ENCODE results near the gene KCTD19.

Gene KCTD19

DNA sequence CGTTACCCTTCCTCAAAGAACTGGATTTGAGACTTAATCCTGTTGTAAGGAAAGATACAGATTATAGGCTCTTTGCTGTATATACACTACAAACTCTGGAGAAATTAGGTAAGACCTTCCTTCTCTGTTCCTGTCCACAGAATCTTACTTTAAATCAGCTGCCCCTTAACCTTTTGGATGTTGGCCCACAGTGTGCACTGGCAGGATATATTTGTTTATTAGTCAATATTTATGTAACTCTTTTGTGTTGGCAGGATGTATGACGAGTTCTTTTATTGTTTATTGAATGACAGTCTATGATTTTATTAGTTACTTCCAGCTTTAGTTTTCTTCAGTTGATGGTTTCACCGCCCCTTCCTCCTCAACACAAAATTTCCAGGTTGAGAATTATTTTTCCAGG is 19.8 kb upstream of the KCTD19 start:
- TF ChIP-seq ESRRG (CRISPR knock-in tag; IDR thresholded peaks at IDR 0.05): no peak
- no peak for ATAC-seq

- TF ChIP-seq SNAI2 (CRISPR knock-in tag; IDR thresholded peaks at IDR 0.05): no peak
- no peak for TF ChIP-seq PPARA (CRISPR knock-in tag; IDR thresholded peaks at IDR 0.05; ENCODE audit: borderline replicate concordance)
- no peak for TF ChIP-seq CSDC2 (CRISPR knock-in tag; IDR thresholded peaks at IDR 0.05)
- no peak for TF ChIP-seq RARB (CRISPR knock-in tag; IDR thresholded peaks at IDR 0.05)
- no peak for TF ChIP-seq ISL1 (CRISPR knock-in tag; IDR thresholded peaks at IDR 0.05)
- TF ChIP-seq BACH2 (CRISPR knock-in tag; IDR thresholded peaks at IDR 0.05; ENCODE audit: borderline replicate concordance): no peak
- no peak for TF ChIP-seq OSR1 (CRISPR knock-in tag; IDR thresholded peaks at IDR 0.05)
- TF ChIP-seq ZNF70 (CRISPR knock-in tag; IDR thresholded peaks at IDR 0.05): no peak
- TF ChIP-seq ZFP3 (CRISPR knock-in tag; IDR thresholded peaks at IDR 0.05): no peak
- no peak for TF ChIP-seq ZNF565 (CRISPR knock-in tag; conservative IDR thresholded peaks at IDR 0.05; ENCODE audit: low read depth)
- TF ChIP-seq TCF4 (CRISPR knock-in tag; IDR thresholded peaks at IDR 0.05; ENCODE audit: borderline replicate concordance): no peak
- ATAC-seq: no peak
These were observed 18.9 kb upstream of the KCTD19 start for GRCh38 chr16:67345401-67345800.

- ATAC-seq: no peak
- TF ChIP-seq ZC3H10 (CRISPR knock-in tag; IDR thresholded peaks at IDR 0.05): no peak
- no peak for TF ChIP-seq ESRRG (CRISPR knock-in tag; IDR thresholded peaks at IDR 0.05)
- TF ChIP-seq, protein P1, sequence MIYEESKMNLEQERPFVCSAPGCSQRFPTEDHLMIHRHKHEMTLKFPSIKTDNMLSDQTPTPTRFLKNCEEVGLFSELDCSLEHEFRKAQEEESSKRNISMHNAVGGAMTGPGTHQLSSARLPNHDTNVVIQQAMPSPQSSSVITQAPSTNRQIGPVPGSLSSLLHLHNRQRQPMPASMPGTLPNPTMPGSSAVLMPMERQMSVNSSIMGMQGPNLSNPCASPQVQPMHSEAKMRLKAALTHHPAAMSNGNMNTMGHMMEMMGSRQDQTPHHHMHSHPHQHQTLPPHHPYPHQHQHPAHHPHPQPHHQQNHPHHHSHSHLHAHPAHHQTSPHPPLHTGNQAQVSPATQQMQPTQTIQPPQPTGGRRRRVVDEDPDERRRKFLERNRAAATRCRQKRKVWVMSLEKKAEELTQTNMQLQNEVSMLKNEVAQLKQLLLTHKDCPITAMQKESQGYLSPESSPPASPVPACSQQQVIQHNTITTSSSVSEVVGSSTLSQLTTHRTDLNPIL (CRISPR knock-in tag; IDR thresholded peaks at IDR 0.05; ENCODE audit: low read depth): no peak
- no peak for TF ChIP-seq PPARA (CRISPR knock-in tag; IDR thresholded peaks at IDR 0.05; ENCODE audit: borderline replicate concordance)
- TF ChIP-seq, protein P2, sequence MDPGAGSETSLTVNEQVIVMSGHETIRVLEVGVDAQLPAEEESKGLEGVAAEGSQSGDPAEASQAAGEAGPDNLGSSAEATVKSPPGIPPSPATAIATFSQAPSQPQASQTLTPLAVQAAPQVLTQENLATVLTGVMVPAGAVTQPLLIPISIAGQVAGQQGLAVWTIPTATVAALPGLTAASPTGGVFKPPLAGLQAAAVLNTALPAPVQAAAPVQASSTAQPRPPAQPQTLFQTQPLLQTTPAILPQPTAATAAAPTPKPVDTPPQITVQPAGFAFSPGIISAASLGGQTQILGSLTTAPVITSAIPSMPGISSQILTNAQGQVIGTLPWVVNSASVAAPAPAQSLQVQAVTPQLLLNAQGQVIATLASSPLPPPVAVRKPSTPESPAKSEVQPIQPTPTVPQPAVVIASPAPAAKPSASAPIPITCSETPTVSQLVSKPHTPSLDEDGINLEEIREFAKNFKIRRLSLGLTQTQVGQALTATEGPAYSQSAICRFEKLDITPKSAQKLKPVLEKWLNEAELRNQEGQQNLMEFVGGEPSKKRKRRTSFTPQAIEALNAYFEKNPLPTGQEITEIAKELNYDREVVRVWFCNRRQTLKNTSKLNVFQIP (CRISPR knock-in tag; IDR thresholded peaks at IDR 0.05; ENCODE audit: borderline replicate concordance, low read depth): no peak
- TF ChIP-seq ARNTL (CRISPR knock-in tag; IDR thresholded peaks at IDR 0.05; ENCODE audit: borderline replicate concordance, low read depth): no peak
- no peak for TF ChIP-seq SNAI2 (CRISPR knock-in tag; IDR thresholded peaks at IDR 0.05)
- no peak for TF ChIP-seq TOX (CRISPR knock-in tag; IDR thresholded peaks at IDR 0.05; ENCODE audit: borderline replicate concordance)
These were observed 16.1 kb upstream of the KCTD19 start for GRCh38 chr16:67342616-67343015.

- ATAC-seq: no peak
- TF ChIP-seq ISL1 (CRISPR knock-in tag; IDR thresholded peaks at IDR 0.05) (no peak), TCF4 (CRISPR knock-in tag; IDR thresholded peaks at IDR 0.05; ENCODE audit: borderline replicate concordance) (no peak), ARNTL (CRISPR knock-in tag; IDR thresholded peaks at IDR 0.05; ENCODE audit: borderline replicate concordance, low read depth) (no peak), RARB (CRISPR knock-in tag; IDR thresholded peaks at IDR 0.05) (no peak), ZFP30 (CRISPR knock-in tag; IDR thresholded peaks at IDR 0.05) (no peak), TOX (CRISPR knock-in tag; IDR thresholded peaks at IDR 0.05; ENCODE audit: borderline replicate concordance) (no peak), CSRNP3 (CRISPR knock-in tag; IDR thresholded peaks at IDR 0.05) (no peak), ZFP3 (CRISPR knock-in tag; IDR thresholded peaks at IDR 0.05) (no peak), ZNF8 (CRISPR knock-in tag; IDR thresholded peaks at IDR 0.05) (no peak), ESRRG (CRISPR knock-in tag; IDR thresholded peaks at IDR 0.05) (no peak), PPARA (CRISPR knock-in tag; IDR thresholded peaks at IDR 0.05; ENCODE audit: borderline replicate concordance) (no peak), CSDC2 (CRISPR knock-in tag; IDR thresholded peaks at IDR 0.05) (no peak), BACH2 (CRISPR knock-in tag; IDR thresholded peaks at IDR 0.05; ENCODE audit: borderline replicate concordance) (no peak)
- TF ChIP-seq, protein P1 (CRISPR knock-in tag; IDR thresholded peaks at IDR 0.05; ENCODE audit: low read depth): no peak
- TF ChIP-seq, protein P3, sequence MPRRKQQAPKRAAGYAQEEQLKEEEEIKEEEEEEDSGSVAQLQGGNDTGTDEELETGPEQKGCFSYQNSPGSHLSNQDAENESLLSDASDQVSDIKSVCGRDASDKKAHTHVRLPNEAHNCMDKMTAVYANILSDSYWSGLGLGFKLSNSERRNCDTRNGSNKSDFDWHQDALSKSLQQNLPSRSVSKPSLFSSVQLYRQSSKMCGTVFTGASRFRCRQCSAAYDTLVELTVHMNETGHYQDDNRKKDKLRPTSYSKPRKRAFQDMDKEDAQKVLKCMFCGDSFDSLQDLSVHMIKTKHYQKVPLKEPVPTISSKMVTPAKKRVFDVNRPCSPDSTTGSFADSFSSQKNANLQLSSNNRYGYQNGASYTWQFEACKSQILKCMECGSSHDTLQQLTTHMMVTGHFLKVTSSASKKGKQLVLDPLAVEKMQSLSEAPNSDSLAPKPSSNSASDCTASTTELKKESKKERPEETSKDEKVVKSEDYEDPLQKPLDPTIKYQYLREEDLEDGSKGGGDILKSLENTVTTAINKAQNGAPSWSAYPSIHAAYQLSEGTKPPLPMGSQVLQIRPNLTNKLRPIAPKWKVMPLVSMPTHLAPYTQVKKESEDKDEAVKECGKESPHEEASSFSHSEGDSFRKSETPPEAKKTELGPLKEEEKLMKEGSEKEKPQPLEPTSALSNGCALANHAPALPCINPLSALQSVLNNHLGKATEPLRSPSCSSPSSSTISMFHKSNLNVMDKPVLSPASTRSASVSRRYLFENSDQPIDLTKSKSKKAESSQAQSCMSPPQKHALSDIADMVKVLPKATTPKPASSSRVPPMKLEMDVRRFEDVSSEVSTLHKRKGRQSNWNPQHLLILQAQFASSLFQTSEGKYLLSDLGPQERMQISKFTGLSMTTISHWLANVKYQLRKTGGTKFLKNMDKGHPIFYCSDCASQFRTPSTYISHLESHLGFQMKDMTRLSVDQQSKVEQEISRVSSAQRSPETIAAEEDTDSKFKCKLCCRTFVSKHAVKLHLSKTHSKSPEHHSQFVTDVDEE (CRISPR knock-in tag; IDR thresholded peaks at IDR 0.05): no peak
- TF ChIP-seq, protein P4, sequence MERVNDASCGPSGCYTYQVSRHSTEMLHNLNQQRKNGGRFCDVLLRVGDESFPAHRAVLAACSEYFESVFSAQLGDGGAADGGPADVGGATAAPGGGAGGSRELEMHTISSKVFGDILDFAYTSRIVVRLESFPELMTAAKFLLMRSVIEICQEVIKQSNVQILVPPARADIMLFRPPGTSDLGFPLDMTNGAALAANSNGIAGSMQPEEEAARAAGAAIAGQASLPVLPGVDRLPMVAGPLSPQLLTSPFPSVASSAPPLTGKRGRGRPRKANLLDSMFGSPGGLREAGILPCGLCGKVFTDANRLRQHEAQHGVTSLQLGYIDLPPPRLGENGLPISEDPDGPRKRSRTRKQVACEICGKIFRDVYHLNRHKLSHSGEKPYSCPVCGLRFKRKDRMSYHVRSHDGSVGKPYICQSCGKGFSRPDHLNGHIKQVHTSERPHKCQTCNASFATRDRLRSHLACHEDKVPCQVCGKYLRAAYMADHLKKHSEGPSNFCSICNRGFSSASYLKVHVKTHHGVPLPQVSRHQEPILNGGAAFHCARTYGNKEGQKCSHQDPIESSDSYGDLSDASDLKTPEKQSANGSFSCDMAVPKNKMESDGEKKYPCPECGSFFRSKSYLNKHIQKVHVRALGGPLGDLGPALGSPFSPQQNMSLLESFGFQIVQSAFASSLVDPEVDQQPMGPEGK (CRISPR knock-in tag; IDR thresholded peaks at IDR 0.05; ENCODE audit: borderline replicate concordance): no peak
These were observed 14.7 kb upstream of the KCTD19 start for GRCh38 chr16:67341250-67341649.

Data from SK-N-SH treated with all-trans-retinoic acid at 6 μM for 48 hours (cell line).